HG03097 (cell line): ENCODE results near the gene RCN2.
"Not testable (repeated sequence)": the region's sequence is repeated elsewhere in the genome, so short reads cannot be mapped to it uniquely, and the experiment has no call there.

ENCODE experiments used
- ATAC-seq: cut with Tn5 transposase; IDR thresholded peaks from one replicate; pipeline ENCODE4 v1.9.1; 2021; ENCODE audit not compliant: unreplicated experiment, low FRiP score

Gene RCN2

GRCh38 chr15:76931397-76932134, at the start of gene RCN2:
Gene RCN2, plus strand, starts transcription at chr15:76931749. Its CDS starts 93 bp downstream, at chr15:76931842.
- ATAC-seq, result peak; percentile 98

GRCh38 chr15:76885212-76885611, 46.3 kb upstream of the RCN2 start:
- ATAC-seq, result no peak

- ATAC-seq, result not testable (repeated sequence)
Measured at GRCh38 chr15:76887280-76888141, 44.0 kb upstream of the RCN2 start.

- ATAC-seq, result not testable (repeated sequence)
Measured at GRCh38 chr15:76892836-76893235, 38.7 kb upstream of the RCN2 start.

- no peak for ATAC-seq
Measured at GRCh38 chr15:76894174-76894573, 37.4 kb upstream of the RCN2 start.

- no peak for ATAC-seq
Measured at GRCh38 chr15:76898102-76898501, 33.4 kb upstream of the RCN2 start.

- ATAC-seq, result not testable (repeated sequence)
Measured at GRCh38 chr15:76899176-76899930, 32.2 kb upstream of the RCN2 start.

GRCh38 chr15:76899931-76900310, 31.6 kb upstream of the RCN2 start:
- ATAC-seq, result not testable (repeated sequence)

- no peak for ATAC-seq
Measured at GRCh38 chr15:76901965-76902364, 29.6 kb upstream of the RCN2 start.

- no peak for ATAC-seq
Measured at GRCh38 chr15:76903251-76903681, 28.3 kb upstream of the RCN2 start.

- ATAC-seq, result no peak
Measured at GRCh38 chr15:76904461-76905012, 27.0 kb upstream of the RCN2 start.

GRCh38 chr15:76905013-76905839, 26.3 kb upstream of the RCN2 start, which contains the start of gene SCAPER:
Gene SCAPER, minus strand, starts transcription at chr15:76905340. Its CDS starts 21,523 bp downstream, at chr15:76883817.
- peak; percentile 71 for ATAC-seq

- no peak for ATAC-seq
Measured at GRCh38 chr15:76905855-76906254, 25.7 kb upstream of the RCN2 start.

- ATAC-seq, result no peak
Measured at GRCh38 chr15:76912430-76912829, 19.1 kb upstream of the RCN2 start.

- no peak for ATAC-seq
Measured at GRCh38 chr15:76913737-76914136, 17.8 kb upstream of the RCN2 start.

GRCh38 chr15:76916369-76916768, 15.2 kb upstream of the RCN2 start:
- no peak for ATAC-seq

GRCh38 chr15:76928201-76928600, 3.3 kb upstream of the RCN2 start:
- ATAC-seq, result no peak

- no peak for ATAC-seq
Measured at GRCh38 chr15:76929011-76929760, 2.4 kb upstream of the RCN2 start.

- ATAC-seq, result no peak
Measured at GRCh38 chr15:76930831-76931396, 635 bp upstream of the RCN2 start.
